Measurements from ENCODE around the gene MEIKIN. TPM values are rescaled to one million over a fixed set of nuclear protein-coding genes. Genes with fewer than 3 reads are reported as not detected.

Gene MEIKIN
- total and polyA plus RNA-seq, 2 experiments from 2014 or later: not detected

GRCh38 chr5:131783874-131784273 lies 161.6 kb downstream of the MEIKIN start:
- H3K4me3 Mint-ChIP-seq: no peak overlapping the region
- Histone ChIP-seq H4K20me1 (replicated peaks; ENCODE audit: insufficient read depth) (peaks cover 18% of the 10 kb centered on the region), H3K4me3 (no peak overlapping the region), H3F3A (replicated peaks; ENCODE audit: low read depth) (no peaks in the 10 kb centered on the region), H3K4me1 (ENCODE audit: insufficient read depth) (0 out of 2 replicates have a peak, but pooled peaks cover 4% of the 10 kb centered on the region), H3K27me3 (ENCODE audit: insufficient read depth) (no peaks in the 10 kb centered on the region), H3K4me2 (no peak overlapping the region), H3K36me3 (ENCODE audit: insufficient read depth) (no peaks in the 10 kb centered on the region), H3K79me2 (replicated peaks; ENCODE audit: insufficient read depth) (peaks cover 95% of the 10 kb centered on the region), H3K9me2 (ENCODE audit: insufficient read depth) (no peaks in the 10 kb centered on the region), H2AFZ (no peak overlapping the region), H3K27ac (ENCODE audit: low read depth) (no peak overlapping the region)
- H3K4me1 Mint-ChIP-seq: peaks cover 6% of the 10 kb centered on the region; the same call in 2 of the 3 replicates
- peak overlapping the region; percentile 61 for H3K27ac Mint-ChIP-seq
- no peaks in the 10 kb centered on the region for H3K27me3 Mint-ChIP-seq (ENCODE audit: insufficient read depth, low read depth, poor library complexity)
- H3K36me3 Mint-ChIP-seq (ENCODE audit: low read depth): no peaks in the 10 kb centered on the region
- ATAC-seq (peak; percentile 77), DNase-seq (ENCODE audit: low spot score) (peak; percentile 38)
- H3K9me3 Mint-ChIP-seq: no peaks in the 10 kb centered on the region
- TF ChIP-seq ZNF114 (CRISPR knock-in tag; IDR thresholded peaks at IDR 0.05) (no peak), CREB1 (CRISPR knock-in tag; IDR thresholded peaks at IDR 0.05; ENCODE audit: low read depth) (no peak), JUNB (IDR thresholded peaks at IDR 0.05; ENCODE audit: unreplicated experiment) (no peak), POLR2AphosphoS5 (IDR thresholded peaks at IDR 0.05; ENCODE audit: low read depth) (no peak), NANOG (IDR thresholded peaks at IDR 0.05; ENCODE audit: borderline replicate concordance) (no peak), ETS1 (IDR thresholded peaks at IDR 0.05) (no peak), ZNF462 (CRISPR knock-in tag; IDR thresholded peaks at IDR 0.05) (no peak), REST (IDR thresholded peaks at IDR 0.05; ENCODE audit: unreplicated experiment) (no peak), STAT1 (IDR thresholded peaks at IDR 0.05; ENCODE audit: unreplicated experiment) (no peak), ZNF331 (CRISPR knock-in tag; IDR thresholded peaks at IDR 0.05; ENCODE audit: low read depth) (no peak), EZH2phosphoT487 (IDR thresholded peaks at IDR 0.05; ENCODE audit: unreplicated experiment) (no peak), EZH2 (IDR thresholded peaks at IDR 0.05; ENCODE audit: low read depth, unreplicated experiment) (no peak), CTCF (conservative IDR thresholded peaks at IDR 0.05; ENCODE audit: low read depth in 2 of 2) (no peak)
